Iris pigment epithelial cell (primary cell): Measurements from ENCODE around the gene EIF3A.
"Not testable (repeated sequence)": the region's sequence is repeated elsewhere in the genome, so short reads cannot be mapped to it uniquely, and the experiment has no call there.

Experiments
- DNase-seq: peaks from one replicate; pipeline ENCODE4 v3.0.0-alpha.2; 2011; ENCODE audit warnings: low read depth

Gene EIF3A, protein sequence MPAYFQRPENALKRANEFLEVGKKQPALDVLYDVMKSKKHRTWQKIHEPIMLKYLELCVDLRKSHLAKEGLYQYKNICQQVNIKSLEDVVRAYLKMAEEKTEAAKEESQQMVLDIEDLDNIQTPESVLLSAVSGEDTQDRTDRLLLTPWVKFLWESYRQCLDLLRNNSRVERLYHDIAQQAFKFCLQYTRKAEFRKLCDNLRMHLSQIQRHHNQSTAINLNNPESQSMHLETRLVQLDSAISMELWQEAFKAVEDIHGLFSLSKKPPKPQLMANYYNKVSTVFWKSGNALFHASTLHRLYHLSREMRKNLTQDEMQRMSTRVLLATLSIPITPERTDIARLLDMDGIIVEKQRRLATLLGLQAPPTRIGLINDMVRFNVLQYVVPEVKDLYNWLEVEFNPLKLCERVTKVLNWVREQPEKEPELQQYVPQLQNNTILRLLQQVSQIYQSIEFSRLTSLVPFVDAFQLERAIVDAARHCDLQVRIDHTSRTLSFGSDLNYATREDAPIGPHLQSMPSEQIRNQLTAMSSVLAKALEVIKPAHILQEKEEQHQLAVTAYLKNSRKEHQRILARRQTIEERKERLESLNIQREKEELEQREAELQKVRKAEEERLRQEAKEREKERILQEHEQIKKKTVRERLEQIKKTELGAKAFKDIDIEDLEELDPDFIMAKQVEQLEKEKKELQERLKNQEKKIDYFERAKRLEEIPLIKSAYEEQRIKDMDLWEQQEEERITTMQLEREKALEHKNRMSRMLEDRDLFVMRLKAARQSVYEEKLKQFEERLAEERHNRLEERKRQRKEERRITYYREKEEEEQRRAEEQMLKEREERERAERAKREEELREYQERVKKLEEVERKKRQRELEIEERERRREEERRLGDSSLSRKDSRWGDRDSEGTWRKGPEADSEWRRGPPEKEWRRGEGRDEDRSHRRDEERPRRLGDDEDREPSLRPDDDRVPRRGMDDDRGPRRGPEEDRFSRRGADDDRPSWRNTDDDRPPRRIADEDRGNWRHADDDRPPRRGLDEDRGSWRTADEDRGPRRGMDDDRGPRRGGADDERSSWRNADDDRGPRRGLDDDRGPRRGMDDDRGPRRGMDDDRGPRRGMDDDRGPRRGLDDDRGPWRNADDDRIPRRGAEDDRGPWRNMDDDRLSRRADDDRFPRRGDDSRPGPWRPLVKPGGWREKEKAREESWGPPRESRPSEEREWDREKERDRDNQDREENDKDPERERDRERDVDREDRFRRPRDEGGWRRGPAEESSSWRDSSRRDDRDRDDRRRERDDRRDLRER (N-terminal part only)

DNA sequence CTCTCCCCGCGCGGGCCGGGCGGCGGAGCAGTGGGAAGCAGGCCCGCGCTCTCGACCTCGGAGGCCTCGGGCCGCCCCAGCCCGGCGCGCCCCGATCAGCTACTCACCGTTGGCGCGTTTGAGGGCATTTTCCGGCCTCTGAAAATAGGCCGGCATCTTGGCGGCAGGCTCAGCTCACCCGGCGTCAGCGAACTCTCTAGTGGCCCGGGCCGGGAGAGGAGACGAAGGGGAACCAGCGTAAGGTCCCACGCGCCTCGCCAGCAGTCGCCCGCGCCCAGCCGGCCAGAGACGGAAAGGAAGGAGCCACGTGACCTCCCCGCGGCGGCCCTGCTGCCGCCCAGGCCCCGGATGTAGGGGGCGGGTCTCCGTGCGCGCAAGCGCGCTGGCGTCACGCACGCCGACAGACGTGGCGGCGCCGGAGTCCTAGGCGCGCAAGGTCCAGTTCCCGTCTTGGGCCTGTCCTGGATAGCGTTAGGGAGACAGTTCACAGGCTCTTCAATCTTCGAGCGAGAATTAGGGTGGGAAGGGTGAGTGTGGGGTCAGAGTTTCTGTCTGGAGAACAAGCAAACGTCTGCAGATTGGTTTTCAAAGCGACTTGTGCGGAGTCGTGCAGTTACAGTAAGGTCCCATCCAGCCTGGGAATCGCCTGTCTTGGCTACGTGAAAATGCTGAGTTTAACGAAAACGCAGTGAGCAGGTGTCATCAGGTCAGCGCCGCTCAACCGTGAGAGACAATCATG, at the start of gene EIF3A:
Gene EIF3A (minus strand): TSS at position 297 of the 739 bp plus-strand sequence. CDS start 141 bp downstream, at position 156.
- peak; percentile 92 for DNase-seq

DNA sequence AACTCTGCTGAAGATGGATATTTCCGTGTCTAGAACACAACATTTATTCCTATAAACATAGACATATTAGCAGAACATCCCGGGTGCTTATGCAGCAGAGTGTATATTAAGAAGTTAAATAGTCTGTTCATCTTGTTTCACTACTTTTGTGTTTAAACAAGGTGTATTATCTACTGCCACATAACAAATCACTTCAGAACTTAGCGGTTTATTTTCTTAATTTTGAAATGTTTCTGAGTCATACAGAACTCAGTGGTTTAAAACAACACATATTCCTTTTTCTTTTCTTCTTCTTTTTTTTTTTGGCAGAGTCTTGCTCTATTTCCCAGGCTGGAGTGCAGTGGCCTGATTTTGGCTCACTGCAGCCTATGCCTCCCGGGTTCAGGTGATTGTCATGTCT, 49.1 kb upstream of the EIF3A start:
- no peak for DNase-seq

DNA sequence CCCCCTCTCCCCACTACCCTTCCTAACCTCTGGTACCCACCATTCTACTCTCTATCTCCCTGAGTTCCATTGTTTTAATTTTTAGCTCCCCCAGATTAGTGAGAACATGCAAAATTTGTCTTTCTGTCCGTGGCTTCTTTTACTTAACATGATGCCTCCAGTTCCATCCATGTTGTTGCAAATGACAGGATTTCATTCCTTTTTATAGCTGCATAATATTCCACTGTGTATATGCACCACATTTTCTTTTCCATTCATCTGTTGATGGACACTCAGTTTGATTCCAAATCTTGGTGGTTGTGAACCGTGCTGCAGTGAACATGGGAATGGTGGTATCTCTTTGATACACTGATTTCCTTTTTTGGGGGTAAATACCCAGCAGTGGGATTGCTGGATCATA, 45.3 kb upstream of the EIF3A start:
- no peak for DNase-seq

DNA sequence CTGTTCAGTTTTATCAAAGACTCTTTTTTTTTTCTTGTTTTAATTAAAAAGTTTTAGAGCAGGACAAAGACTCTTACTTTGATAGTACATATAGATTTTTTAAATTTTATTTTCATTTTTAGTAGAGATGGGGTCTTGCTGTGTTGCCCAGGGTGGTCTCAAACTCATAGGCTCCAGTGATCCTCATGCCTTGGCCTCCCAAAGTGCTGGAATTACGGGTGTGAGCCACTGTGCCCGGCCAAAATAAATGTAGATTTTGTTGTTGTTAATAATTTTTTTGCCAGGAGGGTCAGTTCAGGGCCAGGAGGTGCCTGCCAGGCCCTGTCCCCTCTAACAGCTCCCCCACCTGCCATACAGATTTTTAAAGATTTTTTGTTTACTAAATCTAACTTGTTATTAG, 40.3 kb upstream of the EIF3A start:
- no peak for DNase-seq

DNA sequence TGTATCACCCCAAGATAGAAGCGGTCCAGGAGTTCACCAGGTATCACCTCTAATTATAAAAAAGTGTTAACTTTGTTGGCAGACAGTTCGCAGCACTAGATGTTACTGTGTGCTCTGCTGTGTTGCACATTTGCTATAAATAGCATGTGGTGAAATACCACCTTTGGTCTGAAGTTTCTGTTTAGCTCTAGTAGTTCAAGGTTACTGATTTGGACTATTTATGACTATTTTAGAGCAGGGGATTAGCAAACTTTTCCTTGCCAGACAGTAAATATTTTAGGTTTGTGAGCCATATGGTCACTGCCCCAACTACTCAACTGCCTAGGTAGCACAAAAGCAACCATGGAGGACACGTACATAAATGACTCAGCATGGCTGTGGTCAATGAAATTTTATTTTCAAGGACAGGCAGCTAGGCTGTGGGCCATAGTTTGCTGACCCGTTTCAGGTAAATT, 39.8 kb upstream of the EIF3A start:
- peak; percentile 89 for DNase-seq

DNA sequence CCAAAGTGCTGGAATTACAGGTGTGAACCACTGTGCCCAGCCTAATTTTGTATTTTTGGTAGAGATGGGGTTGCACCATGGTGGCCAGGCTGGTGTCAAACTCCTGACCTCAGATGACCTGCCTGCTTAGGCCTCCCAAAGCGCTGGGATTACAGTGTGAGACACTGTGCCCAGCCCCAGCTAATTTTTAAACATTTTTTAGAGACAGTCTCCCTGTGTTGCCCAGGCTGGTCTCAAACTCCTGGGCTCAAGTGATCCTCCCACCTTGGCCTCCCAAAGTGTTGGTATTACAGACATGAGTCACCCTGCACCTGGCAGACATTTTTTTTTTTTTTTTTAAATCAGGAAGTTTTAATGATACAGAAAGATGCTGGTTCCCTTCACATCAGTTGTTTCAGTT, 38.8 kb upstream of the EIF3A start:
- DNase-seq: no peak

DNA sequence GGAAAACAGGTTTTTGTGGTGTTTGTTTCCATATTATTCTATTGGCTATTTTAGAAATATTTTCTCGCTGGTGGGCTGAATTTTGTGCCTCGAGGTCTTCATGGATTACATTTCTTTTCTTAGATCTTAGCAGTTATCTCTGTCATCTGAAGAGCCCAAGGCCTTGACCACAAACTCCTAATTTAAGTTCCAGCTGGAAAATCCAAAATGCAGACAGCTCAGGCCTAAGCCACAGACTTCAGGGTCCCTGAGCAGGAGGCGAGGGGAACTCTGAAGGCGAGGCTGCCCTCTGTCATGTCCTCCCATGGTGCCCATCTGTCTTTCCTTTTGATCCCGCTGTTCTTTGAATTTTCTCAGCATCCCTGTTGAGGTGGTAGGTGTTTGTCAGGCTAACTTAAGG, 37.6 kb upstream of the EIF3A start:
- DNase-seq: no peak

DNA sequence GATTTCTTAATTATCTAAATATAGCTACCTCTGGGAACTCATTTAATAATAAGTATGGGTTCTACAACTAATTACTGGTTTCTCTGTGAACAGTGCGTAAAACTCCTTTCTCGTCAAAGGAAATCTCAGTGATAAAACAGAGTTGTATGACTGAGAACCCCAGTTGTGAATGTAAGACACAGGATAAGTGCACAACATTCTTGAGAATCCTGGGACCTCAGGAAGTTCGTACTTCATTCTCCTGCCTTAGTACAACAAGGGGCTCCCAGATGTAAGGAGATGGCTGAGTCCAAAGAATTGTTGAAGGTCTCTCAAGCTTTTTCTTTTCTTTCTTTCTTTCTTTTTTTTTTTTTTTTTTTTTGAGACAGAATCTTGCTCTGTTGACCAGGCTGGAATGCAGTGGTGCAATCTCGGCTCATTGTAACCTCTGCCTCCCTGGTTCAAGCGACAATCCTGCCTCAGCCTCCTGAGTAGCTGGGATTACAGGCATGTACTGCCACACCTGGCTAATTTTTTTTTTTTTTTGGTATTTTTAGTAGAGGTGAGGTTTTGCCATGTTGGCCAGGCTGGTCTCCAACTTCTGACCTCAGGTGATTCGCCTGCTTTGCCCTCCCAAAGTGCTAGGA, 35.8 kb upstream of the EIF3A start:
- peak; percentile 16 for DNase-seq

DNA sequence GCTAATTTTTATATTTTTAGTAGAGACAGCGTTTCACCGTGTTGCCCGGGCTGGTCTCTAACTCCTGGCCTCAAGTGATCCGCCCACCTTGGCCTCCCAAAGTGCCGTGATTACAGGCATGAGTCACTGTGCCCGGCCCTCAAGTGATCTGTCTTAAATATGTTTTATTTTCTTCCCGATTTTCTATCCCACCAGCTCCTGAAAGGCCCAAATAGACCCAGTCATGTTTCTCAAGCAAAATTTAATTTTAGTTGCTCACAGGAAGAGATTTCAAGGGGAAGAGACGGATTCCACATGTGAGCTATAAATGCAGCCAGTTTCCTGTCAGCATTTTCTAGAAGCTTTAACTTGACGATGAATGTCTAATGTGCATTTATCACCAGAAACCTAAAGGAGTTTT, 35.3 kb upstream of the EIF3A start:
- peak; percentile 59 for DNase-seq

DNA sequence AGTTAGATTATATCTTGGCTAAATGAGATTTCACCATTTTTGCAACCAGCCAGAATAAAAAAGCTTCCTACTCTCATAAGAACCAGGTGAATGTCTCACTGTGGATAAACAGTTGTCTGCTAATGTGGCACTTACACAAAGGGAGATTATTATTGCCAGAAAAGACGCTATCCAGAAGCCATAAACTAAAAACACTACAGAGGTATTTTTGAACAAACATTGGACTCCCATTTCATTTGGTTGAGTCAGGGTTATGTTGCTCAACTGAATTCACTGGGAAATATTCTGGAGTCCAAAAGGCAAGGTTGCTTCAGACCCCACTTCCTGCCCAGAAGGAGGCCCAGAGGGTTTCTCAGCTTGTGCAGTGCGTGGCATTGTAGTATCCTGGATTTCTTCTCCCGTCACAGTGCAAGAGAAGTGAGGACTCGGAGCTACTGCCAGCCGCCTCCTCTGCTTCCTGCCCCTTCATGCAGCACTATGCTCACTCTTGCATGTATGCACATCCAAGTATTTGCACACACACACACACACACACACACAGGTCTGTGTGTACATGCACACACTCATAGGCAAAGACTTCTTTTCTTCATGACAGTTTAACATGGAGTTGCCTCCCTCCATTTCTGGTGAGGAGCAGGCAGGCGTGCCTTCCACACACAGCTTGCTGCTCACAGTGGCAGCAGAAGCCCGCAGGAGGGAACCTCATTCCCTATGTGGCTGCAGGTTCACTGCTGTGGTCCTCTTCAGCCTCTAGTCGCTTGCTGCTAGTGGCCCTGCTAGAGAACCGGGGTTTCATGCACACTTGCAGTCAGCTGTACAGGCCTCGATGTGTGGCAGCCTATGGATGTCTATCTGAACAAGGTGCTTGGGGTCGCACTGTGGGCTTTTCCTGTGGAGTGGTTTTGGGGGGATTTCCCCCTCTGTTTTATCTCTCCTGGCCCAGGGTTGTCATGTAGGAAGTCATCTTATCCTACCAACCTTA, 33.4 kb upstream of the EIF3A start:
- DNase-seq: peak; percentile 98

DNA sequence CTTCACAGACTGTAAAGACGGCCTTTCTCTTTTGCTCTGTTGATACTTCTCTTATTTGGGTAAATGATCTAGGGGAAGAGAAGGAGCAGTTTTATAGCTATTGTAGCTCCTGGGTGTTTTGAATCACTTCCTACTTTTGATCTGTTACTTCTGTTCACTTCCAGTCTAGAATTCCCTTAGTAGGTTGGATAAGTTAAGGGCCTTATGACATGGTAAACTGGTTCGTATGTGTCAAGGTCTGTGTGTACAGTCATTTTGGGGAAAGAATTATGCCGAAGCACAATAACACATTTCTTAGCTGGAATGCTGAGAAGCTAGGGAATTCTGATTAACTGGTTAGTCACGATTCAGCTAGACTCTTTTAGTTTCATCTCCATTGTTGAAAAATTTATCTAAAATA, 31.4 kb upstream of the EIF3A start:
- DNase-seq: peak; percentile 63

DNA sequence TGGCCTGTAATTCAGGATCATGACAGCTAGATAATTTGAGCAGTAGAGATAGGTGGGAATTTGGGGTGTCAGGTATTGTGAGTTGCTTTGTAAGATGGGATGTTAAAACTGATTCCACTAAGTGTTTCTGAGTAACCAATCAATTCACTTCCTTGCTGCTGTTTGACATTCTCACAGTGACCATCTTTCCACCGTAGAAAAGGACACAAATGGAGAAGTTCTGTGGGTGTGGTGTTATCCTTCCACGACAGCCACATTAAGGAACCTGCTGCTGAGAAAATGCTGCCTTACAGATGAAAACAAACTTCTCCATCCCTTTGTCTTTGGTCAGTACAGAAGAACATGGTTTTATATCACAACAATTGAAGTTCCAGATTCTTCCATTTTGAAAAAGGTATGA, 27.2 kb upstream of the EIF3A start:
- DNase-seq: not testable (repeated sequence)

DNA sequence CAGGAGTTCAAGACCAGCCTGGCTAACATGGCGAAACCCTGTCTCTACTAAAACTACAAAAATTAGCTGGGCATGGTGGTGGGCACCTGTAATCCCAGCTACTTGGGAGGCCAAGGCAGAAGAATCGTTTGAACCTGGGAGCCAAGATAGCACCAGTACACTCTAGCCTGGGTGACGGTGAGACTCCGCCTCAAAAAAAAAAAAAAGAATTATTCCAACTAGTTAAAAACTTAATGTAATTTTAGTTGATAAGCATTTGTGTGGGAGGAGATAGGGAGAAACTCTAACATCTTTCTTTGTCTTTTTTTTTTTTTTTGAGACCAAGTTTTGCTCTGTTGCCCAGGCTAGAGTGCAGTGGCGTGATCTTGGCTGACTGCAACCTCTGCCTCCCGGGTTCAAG, 26.5 kb upstream of the EIF3A start:
- DNase-seq: not testable (repeated sequence)

DNA sequence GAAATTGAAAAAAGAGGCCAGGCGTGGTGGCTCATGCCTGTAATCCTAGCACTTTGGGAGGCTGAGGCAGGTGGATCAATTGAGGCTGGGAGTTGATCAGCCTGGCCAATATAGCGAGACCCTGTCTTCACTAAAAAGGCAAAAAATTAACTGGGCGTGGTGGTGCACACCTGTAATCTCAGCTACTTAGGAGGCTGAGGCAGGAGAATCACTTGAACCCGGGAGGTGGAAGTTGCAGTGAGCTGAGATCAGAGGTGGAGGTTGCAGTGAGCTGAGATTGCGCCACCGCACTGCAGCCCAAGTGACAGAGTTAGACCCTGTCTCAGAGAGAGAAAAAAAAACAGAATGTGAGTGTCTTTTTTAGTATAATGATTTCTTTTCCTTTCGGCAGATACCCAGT, 25.3 kb upstream of the EIF3A start:
- not testable (repeated sequence) for DNase-seq

DNA sequence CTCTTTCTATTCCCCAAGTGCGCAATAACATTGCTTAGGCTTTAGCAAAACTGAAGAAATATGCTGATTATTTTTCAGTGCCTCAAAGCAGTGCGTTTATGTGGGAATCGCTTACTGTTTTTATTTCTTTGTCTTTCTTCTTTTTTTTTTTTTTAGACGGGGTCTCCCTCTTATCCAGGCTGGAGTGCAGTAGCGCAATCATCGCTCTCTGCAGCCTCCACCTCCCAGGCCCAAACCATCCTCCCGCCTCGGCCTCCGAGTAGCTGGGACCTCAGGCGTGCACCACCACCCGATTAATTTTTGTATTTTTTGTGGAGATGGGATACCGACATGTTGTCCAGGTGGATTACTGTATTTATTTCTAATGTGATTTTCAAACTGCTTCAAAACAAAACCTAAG, 24.5 kb upstream of the EIF3A start:
- no peak for DNase-seq

DNA sequence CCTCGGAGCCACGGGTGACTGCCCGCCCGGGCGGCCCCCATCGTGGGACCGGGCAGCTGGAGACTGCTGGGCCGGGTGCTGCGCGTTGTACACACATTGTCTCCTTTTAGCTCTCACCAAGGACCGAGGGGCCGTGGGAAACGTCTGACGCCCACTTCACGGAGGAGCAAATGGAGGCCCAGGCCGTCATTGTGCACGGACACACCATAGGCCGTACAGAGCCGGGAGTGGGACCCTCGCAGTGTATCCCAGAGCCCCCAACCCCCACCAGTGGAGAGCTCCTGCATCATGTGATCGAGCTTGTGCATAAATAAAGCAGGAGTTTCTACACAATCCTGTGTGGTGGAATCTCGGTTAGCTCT, 24.0 kb upstream of the EIF3A start:
- DNase-seq: peak; percentile 23

DNA sequence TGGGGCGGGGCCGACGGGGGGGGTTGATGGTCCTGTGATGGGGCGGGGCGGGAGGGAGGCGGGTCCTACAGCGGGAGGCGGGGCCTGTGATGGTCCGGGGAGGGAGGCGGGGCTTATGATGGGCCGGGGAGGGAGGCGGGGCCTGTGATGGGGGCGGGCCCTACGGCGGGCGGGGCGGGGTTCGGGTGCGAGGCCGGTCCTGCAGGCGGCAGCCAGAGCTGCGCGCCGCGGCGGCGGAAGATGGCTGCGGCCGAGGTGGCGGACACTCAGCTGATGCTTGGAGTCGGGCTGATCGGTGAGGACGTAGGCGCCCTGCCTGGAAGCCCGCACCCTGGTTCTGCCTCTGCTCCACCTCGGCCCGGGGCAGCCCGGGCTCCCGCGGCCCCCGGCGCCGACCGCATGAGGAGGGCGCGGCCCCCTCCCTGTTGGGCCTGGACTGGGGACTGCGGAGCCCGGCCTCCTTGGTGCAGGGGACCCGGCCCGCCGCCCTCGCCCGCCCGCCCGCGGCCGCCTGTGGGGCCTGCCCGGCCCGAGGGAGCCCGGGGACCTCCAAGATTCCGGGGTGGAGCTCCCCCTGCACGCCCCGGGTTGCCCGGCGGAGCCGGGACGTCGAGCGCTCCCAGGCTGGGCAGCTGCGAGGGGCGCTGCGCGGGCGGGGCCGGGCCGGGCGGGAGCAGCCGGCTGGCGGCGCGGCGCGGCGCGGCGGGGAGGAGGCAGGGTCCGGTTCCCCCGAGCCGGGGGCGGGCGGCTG, 23.5 kb upstream of the EIF3A start, which contains the start of gene DENND10:
Gene DENND10 (plus strand): TSS at position 211 of the 751 bp plus-strand sequence. CDS start 30 bp downstream, at position 241.
- peak; percentile 83 for DNase-seq

DNA sequence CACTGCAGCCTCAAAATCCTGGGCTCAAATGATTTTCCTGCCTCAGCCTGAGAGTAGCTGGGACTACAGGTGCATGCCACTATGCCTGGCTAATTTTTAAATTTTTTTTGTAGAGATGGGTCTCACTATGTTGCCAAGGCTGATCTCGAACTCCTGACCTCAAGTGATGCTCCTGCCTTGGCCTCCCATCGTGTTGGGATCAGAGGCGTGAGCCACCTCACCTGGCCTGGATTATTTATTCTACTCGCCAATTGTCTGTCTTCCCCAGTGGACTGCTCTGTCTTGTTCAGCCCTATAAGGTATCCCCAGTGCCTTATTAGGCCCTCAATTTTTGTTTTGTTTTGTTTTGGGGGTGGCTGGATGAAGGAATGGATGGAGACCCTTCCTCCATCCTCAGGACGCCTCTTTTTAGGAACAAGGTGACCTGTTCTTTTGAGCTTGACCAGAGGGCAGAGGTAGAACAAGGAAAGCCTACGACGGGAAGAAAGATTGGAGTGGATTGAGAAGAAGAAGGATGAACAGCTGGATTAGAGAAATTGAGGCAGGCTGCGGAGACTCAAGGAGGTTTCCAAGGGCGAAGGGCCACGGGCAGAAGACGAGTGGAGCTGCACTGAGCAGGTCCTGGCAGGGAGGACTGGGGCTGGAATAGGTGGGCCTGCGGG, 22.8 kb upstream of the EIF3A start:
- no peak for DNase-seq
